ENCODE data around the gene FIGLA. TPM values are rescaled to one million over a fixed set of nuclear protein-coding genes. Genes with fewer than 3 reads are reported as not detected.

Gene FIGLA
- total and polyA plus RNA-seq, 2 of the 8 experiments (the other 6 are each of a cell fraction or from before 2014, with no cell fraction given), result not detected

- no peak overlapping the region for H4K5ac ChIP-seq (ENCODE audit: insufficient read length, low read depth, low read length)
- DNase-seq (ENCODE audit: low read depth in 1 of 2, low spot score in 2 of 2) (no peak), FAIRE-seq (no peak)
- no peak overlapping the region for H2BK5ac ChIP-seq (ENCODE audit: low read depth, low read length)
- H3K36me3 ChIP-seq (ENCODE audit: control insufficient read depth in 2 of 4, insufficient read depth in 4 of 4, low read length in 3 of 4), result no peaks in the 10 kb centered on the region
- no peaks in the 10 kb centered on the region for H3K9me3 ChIP-seq (ENCODE audit: insufficient read depth in 2 of 2, low read depth in 1 of 2, low read length in 1 of 2)
- H3K4ac ChIP-seq (replicated peaks; ENCODE audit: insufficient read length, low read depth, low read length), result no peak overlapping the region
- no peaks in the 10 kb centered on the region for H3K27me3 ChIP-seq (replicated peaks in 1 of 4; ENCODE audit: control insufficient read depth in 3 of 4, extremely low read depth in 1 of 4, insufficient read depth in 3 of 4, low read length in 3 of 4)
- no peak overlapping the region for H3K4me3 ChIP-seq (ENCODE audit: extremely low read depth in 1 of 4, insufficient read depth in 2 of 4, low read depth in 3 of 4, low read length in 4 of 4)
- no peaks in the 10 kb centered on the region for H3K23me2 ChIP-seq (ENCODE audit: low read depth, low read length)
- no peak overlapping the region for H2BK15ac ChIP-seq (ENCODE audit: low read length)
- H4K91ac ChIP-seq (replicated peaks; ENCODE audit: insufficient read length, low read length), result no peak overlapping the region
- no peak overlapping the region for H2BK12ac ChIP-seq (ENCODE audit: low read depth, low read length)
- ChIA-PET POLR2A (ENCODE audit: partially characterized antibody) (no interaction called here), CTCF (ENCODE audit: partially characterized antibody) (interaction anchor here (0.7 to 2.7 kb wide), 9 partner anchors 10 to 435 kb away, joined by 3 to 17 read pairs (median 4); partner anchors contain the start of gene FIGLA)
- H3K9ac ChIP-seq (replicated peaks in 1 of 4; ENCODE audit: extremely low read depth in 1 of 4, low read depth in 3 of 4, low read length in 3 of 4), result no peak overlapping the region
- H3K79me1 ChIP-seq (ENCODE audit: low read depth, low read length), result no peaks in the 10 kb centered on the region
- no peaks in the 10 kb centered on the region for H4K20me1 ChIP-seq (replicated peaks in 1 of 2; ENCODE audit: control insufficient read depth in 1 of 2, insufficient read depth in 2 of 2, low read length in 2 of 2)
- H2BK20ac ChIP-seq (ENCODE audit: low read length), result no peak overlapping the region
- peaks cover 0 to 3% (median 0%) of the 10 kb centered on the region in 4 experiments; a peak in 1 of 7 replicates for H3K4me1 ChIP-seq (replicated peaks in 1 of 4; ENCODE audit: control insufficient read depth in 3 of 4, insufficient read depth in 4 of 4, low read length in 3 of 4)
- H4K8ac ChIP-seq (ENCODE audit: extremely low read depth, insufficient read depth, low read length), result no peak overlapping the region
- no peak overlapping the region for H2AK5ac ChIP-seq (ENCODE audit: low read depth, low read length)
- no peak overlapping the region for H3K4me2 ChIP-seq (ENCODE audit: insufficient read depth in 1 of 2, low read depth in 2 of 2, low read length in 2 of 2)
- no peak overlapping the region for H3K27ac ChIP-seq (ENCODE audit: low read depth, low read length)
- H3K56ac ChIP-seq (replicated peaks; ENCODE audit: insufficient read length, low read depth, low read length), result no peak overlapping the region
- H2AFZ ChIP-seq (ENCODE audit: low read length), result no peak overlapping the region
- no peaks in the 10 kb centered on the region for H3K79me2 ChIP-seq (ENCODE audit: control insufficient read depth in 1 of 2, insufficient read depth in 2 of 2, low read length in 2 of 2)
- no peak overlapping the region for H3K18ac ChIP-seq (ENCODE audit: extremely low read depth, low read length)
- no peak overlapping the region for H3K23ac ChIP-seq (ENCODE audit: insufficient read length)
- 79% methylated on average over 2 of the region's 2 CpGs; no CpG with 5 or more reads in 1 of the 2 experiments for WGBS, 2 experiments (ENCODE audit: extremely low coverage in 1 of 2, insufficient coverage in 1 of 2, insufficient read length in 1 of 2, insufficient replicate concordance in 2 of 2, low coverage in 1 of 2, low lambda C conversion rate in 2 of 2, missing lambda C conversion rate in 1 of 2)
- H3K14ac ChIP-seq (ENCODE audit: insufficient read length), result no peak overlapping the region
- no peak overlapping the region for H2BK120ac ChIP-seq (replicated peaks; ENCODE audit: low read depth, low read length)
- TF ChIP-seq GABPA (IDR thresholded peaks at IDR 0.05; ENCODE audit: borderline replicate concordance, insufficient read depth, low read length) (no peak), JUND (IDR thresholded peaks at IDR 0.05; ENCODE audit: low read length) (no peak), SRF (IDR thresholded peaks at IDR 0.05; ENCODE audit: low read depth, low read length) (no peak), POLR2A (IDR thresholded peaks at IDR 0.05; ENCODE audit: control extremely low read depth in 1 of 2, low read depth in 2 of 2, low read length in 2 of 2) (no peak), SIRT6 (IDR thresholded peaks at IDR 0.05; ENCODE audit: low read length) (no peak), KDM4A (IDR thresholded peaks at IDR 0.05; ENCODE audit: low read depth, low read length, severe bottlenecking) (no peak), RBBP5 (IDR thresholded peaks at IDR 0.05; ENCODE audit: borderline replicate concordance, low read depth, low read length) (no peak), SUZ12 (IDR thresholded peaks at IDR 0.05; ENCODE audit: low read length) (no peak)
These were observed 15.3 kb downstream of the FIGLA start for GRCh38 chr2:70775141-70775540.
